Stimulated activated CD4-positive, alpha-beta T cell treated with anti-CD3 and anti-CD28 coated beads, TNF-alpha, amount 100 ng/mL, for 48 hours (primary cell): ENCODE measurements around the gene RIMS4.

Experiments
- DNase-seq, 3 donors: peaks; one replicate each; pipeline ENCODE4 v3.0.0-alpha.2; 2020; ENCODE audit warnings: low read depth in 3 of 3

The RIMS4 gene

DNA sequence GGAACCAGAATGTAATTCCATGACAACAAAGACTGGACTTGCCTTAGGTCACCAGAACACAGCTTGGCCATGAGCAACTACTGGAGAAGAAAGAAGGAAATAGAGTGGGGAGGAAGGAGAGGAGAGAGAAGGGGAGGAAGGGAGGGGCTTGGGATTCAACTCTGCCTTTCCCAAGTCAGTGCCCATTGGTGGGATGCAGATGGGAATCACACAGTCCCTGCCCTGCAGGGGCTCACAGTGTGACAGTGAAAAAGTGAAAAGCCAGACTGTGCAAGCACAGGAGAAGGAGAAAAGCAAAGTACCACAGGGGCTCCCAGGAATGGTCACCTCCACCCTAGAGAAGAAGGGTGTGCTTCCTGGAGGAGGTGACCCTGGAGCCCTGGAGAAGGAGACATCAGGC is 14.0 kb downstream of the RIMS4 start:
- DNase-seq: no peak

DNA sequence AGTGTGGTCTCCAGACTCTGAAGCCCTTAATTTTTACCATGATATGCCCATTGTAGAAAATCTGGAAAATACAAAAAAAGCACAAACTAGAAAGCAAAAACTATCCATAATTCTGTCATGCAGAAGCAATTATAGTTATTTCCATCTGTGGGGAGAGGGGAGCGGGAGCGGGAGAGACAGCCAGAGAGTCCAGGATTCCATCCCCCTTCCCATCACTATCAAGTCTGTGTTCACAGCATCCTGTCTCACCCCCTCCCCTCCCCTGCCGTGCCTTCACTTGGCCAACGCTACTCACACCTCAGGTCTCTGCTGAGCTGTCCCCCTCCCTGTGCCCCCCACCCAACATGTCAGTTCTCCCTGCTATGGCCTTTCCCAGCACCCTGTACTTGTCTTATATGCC is 14.5 kb downstream of the RIMS4 start:
- no peak for DNase-seq

DNA sequence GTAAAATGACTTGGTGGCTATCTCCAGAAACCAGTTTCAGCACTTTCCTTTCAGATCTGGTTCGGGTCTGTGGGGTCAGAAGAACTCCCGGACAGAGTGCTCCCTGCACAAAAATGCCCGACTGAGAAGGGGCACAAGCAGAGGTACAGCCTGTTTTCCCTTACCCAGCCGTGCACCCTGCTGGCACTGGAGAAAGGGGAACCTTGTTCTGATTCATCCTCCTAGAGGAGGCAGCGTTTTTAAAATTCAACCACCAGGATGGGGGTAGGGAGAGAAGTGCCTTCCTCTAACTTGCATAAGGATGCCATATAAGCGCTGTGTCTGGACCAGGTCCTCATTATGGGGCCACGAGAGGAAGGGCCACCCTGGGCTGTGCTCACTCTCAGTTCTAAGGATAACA is 17.6 kb downstream of the RIMS4 start:
- no peak for DNase-seq

DNA sequence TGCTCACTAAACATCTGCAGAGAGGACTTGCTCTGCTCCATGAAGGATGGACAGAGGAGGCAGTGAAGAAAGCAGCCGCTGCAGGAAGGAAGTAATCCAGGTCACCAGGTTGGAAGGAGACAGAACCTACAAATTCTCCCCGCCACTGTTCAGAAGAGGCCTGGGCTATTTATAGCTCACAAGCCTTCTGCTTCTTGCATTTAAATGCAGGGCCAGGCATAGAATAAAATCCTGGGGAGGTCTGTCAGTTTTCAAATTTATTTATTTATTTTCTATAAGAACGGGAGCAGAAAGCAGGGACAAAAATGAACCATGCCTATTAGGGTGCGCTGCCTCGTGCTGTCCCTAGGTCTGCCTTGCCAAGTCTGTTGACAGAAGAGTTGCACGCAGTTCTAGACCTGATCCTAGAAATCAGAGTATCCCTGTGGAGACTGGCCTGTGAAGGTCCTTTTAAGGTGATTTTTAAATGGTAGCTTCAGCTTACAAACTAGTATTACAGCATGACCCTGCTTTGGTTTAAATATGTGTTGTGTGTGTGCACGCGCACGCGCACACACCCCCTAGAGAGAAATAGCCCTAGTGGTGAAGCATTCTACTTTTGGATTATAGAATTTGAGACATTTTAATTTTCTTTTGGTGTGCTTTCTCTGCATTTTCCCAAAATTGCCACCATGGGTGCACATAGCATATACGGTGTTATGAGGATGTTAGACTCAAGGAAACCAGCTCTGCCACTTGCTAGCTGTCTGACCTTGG is 19.5 kb downstream of the RIMS4 start:
- DNase-seq: no peak

- DNase-seq: no peak
Observed at GRCh38 chr20:44788706-44789456, 21.5 kb downstream of the RIMS4 start.

- no peak for DNase-seq
Observed at GRCh38 chr20:44787299-44787698, 23.0 kb downstream of the RIMS4 start.

- no peak for DNase-seq
Observed at GRCh38 chr20:44785768-44786167, 24.6 kb downstream of the RIMS4 start.

GRCh38 chr20:44784688-44785087 is 25.7 kb downstream of the RIMS4 start:
- DNase-seq: no peak

DNA sequence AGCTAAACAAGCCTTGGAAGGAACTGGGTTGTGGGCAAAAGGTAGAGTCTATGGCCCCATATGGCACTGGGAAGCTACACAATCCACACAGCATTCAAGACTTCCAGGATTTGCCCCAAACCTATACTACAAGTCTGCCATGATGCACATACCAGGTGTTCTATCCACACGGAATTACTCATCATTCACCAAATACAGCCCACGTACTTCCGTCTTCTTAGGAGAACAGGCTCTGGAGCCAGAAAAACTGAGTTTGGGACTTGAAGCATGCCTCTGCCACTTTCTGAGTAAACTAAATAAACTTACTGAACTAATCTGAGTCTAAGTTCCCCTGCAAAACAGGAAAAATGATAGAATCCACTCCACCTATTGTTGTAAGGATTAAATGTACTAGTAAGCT is 28.6 kb downstream of the RIMS4 start:
- no peak for DNase-seq

DNA sequence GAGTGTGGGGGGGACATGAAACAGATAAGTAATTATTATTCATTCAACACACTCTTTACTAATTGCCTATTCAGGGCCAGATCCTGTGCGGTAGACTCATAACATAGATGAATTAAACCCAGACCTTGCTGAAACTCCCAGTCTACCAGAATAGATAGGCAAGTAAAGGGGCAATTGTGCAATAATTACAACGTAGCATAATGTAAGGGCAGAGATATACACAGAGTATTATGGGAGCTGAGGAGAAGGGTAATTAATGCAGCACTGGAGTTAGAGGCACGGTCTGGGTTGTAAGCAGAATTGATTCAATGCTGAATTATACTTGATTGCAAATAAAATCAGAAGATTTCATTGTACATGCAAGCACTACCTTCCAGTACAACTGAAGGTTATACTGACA is 29.2 kb downstream of the RIMS4 start:
- no peak for DNase-seq

DNA sequence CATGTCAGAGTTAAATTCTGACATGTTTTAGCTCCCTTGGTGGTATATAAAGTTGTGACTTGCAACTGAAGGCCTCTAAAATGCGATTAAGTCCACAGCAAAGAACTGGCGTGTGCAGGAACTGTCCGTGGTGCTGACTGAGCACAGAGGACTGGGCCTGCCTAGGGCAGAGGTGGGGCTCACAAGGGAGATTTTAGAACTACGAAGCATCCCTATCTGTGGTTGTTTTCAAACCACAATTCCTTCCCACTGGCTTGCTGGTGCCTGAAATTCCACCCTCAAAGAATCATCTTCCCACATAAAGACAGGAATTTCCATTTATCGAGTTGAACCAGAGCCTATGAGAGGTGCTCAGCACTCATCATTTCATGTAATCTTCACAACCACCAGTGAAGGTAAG is 30.1 kb downstream of the RIMS4 start:
- peak in 2 of 3 donors; percentile 11 to 16 for DNase-seq

DNA sequence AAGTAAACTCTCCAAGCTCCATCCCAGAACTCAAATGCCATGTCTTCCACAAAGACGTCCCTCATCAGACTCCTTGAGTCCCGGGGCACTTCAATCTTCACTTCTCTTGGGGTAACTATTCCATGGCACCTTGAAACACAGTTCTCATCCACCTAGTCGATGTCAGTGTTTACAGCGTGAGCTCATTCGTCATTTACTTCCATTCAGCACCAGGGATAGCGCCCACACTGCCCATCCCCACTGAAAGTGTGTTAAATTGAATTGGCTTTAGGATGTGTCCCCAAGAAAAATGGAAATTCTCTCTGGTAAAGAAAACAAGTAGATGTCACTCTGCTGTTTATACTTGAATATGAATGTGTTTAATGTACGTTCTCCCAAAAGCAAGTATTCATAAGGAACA is 33.4 kb downstream of the RIMS4 start:
- peak in 1 of 3 donors; percentile 8 for DNase-seq

GRCh38 chr20:44773070-44773829 is 37.1 kb downstream of the RIMS4 start:
- DNase-seq: no peak

GRCh38 chr20:44772636-44773035 is 37.7 kb downstream of the RIMS4 start:
- no peak for DNase-seq

GRCh38 chr20:44771172-44771535 is 39.2 kb downstream of the RIMS4 start:
- DNase-seq: no peak

DNA sequence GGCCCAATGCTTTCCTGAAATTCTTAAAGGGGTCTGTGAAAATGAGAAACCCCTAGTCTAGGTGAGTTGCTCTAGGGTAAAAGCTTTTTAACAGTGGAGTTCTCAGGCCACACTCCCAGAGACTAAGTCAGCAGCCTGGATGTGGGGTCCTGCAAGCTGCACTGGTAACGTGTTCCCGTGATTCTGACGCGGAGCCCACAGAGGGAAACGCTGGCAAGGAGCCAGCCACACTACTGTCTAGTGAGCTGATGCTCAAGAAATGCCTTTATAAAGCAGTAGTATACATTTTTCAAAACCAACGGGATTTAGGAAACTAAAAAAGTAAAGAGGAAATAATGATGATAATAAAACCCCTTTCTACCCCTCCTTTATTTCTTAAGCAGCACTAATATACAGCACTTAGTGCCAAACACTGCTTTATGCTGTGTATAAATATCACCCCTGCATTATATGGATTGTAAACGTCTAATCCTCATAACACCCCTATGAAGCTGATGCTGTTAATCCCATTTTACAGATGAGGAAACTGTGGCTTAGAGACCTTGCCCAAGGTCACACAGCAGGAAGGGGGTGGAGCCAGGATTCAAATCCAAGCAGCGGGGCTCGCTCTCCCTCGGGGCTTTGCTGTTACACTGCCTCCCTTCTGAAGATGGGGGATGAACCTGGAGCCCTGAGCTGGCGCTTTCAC is 39.7 kb downstream of the RIMS4 start:
- no peak for DNase-seq

- DNase-seq: no peak
Observed at GRCh38 chr20:44769481-44769863, 40.9 kb downstream of the RIMS4 start.

- no peak for DNase-seq
Observed at GRCh38 chr20:44768854-44769480, 41.4 kb downstream of the RIMS4 start.

GRCh38 chr20:44768256-44768655 is 42.1 kb downstream of the RIMS4 start:
- DNase-seq: no peak

GRCh38 chr20:44765701-44766347 is 44.5 kb downstream of the RIMS4 start:
- no peak for DNase-seq

GRCh38 chr20:44765091-44765490 is 45.3 kb downstream of the RIMS4 start:
- DNase-seq: no peak
